ENCODE measurements around the gene SOX12.

DNA sequence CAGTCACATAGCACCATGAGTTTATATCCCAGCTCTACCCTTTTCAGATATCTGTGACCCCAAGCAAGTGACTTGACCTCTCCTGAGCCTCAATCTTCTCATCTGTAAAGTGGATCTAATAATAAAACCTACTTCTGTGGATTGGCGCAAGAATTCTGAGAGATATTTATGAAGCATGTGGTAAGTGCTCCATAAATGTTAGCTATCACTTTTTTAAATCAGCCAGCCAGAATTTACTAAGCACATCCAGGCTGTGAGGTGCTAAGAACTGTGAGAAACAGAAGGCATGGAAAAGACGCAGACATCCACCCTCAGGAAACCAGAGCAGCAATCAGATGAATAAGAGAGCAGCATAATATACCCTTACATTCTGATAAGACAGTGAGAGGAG is 35.7 kb upstream of the SOX12 start:
- TF ChIP-seq, protein P1, sequence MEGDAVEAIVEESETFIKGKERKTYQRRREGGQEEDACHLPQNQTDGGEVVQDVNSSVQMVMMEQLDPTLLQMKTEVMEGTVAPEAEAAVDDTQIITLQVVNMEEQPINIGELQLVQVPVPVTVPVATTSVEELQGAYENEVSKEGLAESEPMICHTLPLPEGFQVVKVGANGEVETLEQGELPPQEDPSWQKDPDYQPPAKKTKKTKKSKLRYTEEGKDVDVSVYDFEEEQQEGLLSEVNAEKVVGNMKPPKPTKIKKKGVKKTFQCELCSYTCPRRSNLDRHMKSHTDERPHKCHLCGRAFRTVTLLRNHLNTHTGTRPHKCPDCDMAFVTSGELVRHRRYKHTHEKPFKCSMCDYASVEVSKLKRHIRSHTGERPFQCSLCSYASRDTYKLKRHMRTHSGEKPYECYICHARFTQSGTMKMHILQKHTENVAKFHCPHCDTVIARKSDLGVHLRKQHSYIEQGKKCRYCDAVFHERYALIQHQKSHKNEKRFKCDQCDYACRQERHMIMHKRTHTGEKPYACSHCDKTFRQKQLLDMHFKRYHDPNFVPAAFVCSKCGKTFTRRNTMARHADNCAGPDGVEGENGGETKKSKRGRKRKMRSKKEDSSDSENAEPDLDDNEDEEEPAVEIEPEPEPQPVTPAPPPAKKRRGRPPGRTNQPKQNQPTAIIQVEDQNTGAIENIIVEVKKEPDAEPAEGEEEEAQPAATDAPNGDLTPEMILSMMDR (conservative IDR thresholded peaks at IDR 0.05; ENCODE audit: low read depth, low read length) = no peak
- TF ChIP-seq EZH2 (IDR thresholded peaks at IDR 0.05; ENCODE audit: borderline replicate concordance, low read depth, low read length, poor library complexity, severe bottlenecking) = no peak

Measured in A673 (cell line).